Lower leg skin (tissue), 4 donors: ENCODE data around the gene TRPV2. TPM values are rescaled to one million over a fixed set of nuclear protein-coding genes. Genes with fewer than 3 reads are reported as not detected.

Experiments
- DNase-seq, 2 donors: peaks; one replicate each; pipeline ENCODE4 v3.0.0-alpha.2; 2019; ENCODE audit warnings: low spot score in 2 of 2
- H3K4me3 ChIP-seq: fragments of 200-600 bp; sonication (generic); 2 replicates; pipeline ENCODE4 v1.5.1; 2017; ENCODE audit warnings: mild to moderate bottlenecking, low read depth; ENCODE audit not compliant: poor library complexity, severe bottlenecking
- POLR2A ChIP-seq, 2 donors: fragments of 450-650 bp; IDR thresholded peaks; one replicate each; pipeline ENCODE4 v1.6.1; 2016 to 2017; ENCODE audit warnings: antibody characterized with exemption in 2 of 2, mild to moderate bottlenecking in 1 of 2, moderate library complexity in 1 of 2
- WGBS, 2 donors: methylation state at CpG; one replicate each; pipeline ENCODE4 v1.1.5; 2018; 5-methylcytosine and 5-hydroxymethylcytosine counted together
- intact Hi-C: fragments of 100-400 bp; cut with DNase I; formaldehyde crosslinking; loops from one replicate; pipeline ENCODE4 v1.15.0; 2023; ENCODE audit warnings: low total_unique reads
- total RNA-seq, 4 donors: library from RNA; depleted of rRNA; stranded (reverse); fragments of >200 nt; gene quantifications; one replicate each; pipeline ENCODE4 v1.1.0, GENCODE V29; 2016
- TF ChIP-seq, protein P1 (sequence below), 3 donors: fragments of 450-650 bp; IDR thresholded peaks; one replicate each; pipeline ENCODE4 v1.5.1; 2016; ENCODE audit warnings: antibody characterized with exemption in 3 of 3, mild to moderate bottlenecking in 3 of 3, moderate library complexity in 2 of 3

TRPV2 gene
- total RNA-seq, 4 donors from 2014 or later: 3.3 to 8.9 (median 6.9) TPM

DNA sequence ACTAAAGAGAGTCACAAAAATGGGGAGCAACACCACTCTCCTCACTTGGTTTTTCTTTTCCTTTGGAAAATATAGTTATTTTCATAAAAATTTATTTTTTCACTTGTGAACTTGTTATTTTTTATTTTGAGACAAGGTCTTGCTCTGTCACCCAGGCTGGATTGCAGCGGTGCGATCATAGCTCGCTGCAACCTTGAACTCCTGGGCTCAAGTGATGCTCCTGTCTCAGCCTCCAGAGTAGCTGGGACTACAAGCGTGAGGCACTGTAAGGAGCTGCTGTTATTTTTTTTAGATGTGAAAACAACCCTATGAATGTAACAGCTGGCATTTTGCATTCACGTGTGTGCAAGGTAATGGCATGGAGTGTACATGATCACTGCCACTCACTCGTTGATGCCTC lies 51.7 kb downstream of the TRPV2 start:
- H3K4me3 ChIP-seq: no peak overlapping the region
- intact Hi-C loops: no loop called here
- no peak for DNase-seq
- 94 to 98% methylated on average over 6 of the region's 6 CpGs for WGBS, 2 donors
- TF ChIP-seq, protein P1, sequence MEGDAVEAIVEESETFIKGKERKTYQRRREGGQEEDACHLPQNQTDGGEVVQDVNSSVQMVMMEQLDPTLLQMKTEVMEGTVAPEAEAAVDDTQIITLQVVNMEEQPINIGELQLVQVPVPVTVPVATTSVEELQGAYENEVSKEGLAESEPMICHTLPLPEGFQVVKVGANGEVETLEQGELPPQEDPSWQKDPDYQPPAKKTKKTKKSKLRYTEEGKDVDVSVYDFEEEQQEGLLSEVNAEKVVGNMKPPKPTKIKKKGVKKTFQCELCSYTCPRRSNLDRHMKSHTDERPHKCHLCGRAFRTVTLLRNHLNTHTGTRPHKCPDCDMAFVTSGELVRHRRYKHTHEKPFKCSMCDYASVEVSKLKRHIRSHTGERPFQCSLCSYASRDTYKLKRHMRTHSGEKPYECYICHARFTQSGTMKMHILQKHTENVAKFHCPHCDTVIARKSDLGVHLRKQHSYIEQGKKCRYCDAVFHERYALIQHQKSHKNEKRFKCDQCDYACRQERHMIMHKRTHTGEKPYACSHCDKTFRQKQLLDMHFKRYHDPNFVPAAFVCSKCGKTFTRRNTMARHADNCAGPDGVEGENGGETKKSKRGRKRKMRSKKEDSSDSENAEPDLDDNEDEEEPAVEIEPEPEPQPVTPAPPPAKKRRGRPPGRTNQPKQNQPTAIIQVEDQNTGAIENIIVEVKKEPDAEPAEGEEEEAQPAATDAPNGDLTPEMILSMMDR (IDR thresholded peaks at IDR 0.05): no peak
- TF ChIP-seq POLR2A (IDR thresholded peaks at IDR 0.05): no peak

GRCh38 chr17:16467886-16468285 lies 52.5 kb downstream of the TRPV2 start:
- WGBS, 2 donors: 79 to 80% methylated on average over 3 of the region's 3 CpGs
- TF ChIP-seq, protein P1 (IDR thresholded peaks at IDR 0.05): no peak
- no peak for TF ChIP-seq POLR2A (IDR thresholded peaks at IDR 0.05)
- intact Hi-C loops: no loop called here
- H3K4me3 ChIP-seq: no peak overlapping the region
- no peak for DNase-seq

DNA sequence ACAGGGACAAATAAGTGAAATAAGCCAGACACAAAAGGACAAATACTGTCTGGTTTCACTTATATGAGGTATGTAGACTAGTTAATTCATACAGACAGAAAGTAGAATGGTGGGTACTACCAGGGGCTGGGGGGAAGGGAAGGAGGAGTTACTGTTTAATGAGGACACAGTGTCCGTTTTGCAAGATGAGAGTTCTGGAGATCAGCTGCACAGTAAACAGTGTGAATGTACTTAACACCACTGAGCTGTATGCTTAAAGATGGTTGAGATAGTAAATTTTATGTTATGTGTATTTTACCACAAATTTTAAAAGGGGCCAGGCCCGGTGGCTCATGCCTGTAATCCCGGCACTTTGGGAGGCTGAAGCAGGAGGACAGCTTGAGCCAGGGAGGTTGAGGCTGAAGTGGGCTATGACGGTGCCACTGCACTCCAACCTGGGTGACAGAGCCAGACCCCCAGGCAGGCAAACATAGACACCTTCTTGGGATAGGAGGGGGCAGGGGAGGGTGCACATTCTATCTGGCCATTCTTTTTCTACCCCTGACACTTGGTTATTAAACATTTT lies 53.1 kb downstream of the TRPV2 start:
- DNase-seq: no peak
- WGBS, 2 donors: 88 to 91% methylated on average over 4 of the region's 4 CpGs
- H3K4me3 ChIP-seq: no peak overlapping the region
- intact Hi-C loops: no loop called here
- TF ChIP-seq POLR2A (IDR thresholded peaks at IDR 0.05): no peak
- TF ChIP-seq, protein P1 (IDR thresholded peaks at IDR 0.05): no peak

GRCh38 chr17:16470265-16470664 lies 54.9 kb downstream of the TRPV2 start:
- 51 to 55% methylated on average over 11 of the region's 11 CpGs for WGBS, 2 donors
- TF ChIP-seq POLR2A (IDR thresholded peaks at IDR 0.05): no peak
- TF ChIP-seq, protein P1 (IDR thresholded peaks at IDR 0.05): no peak
- intact Hi-C loops: no loop called here
- DNase-seq: no peak
- no peak overlapping the region for H3K4me3 ChIP-seq

- H3K4me3 ChIP-seq: no peak overlapping the region
- intact Hi-C loops: no loop called here
- WGBS, 2 donors: 82 to 87% methylated on average over 5 of the region's 5 CpGs
- TF ChIP-seq POLR2A (IDR thresholded peaks at IDR 0.05): no peak
- TF ChIP-seq, protein P1 (IDR thresholded peaks at IDR 0.05): no peak
- no peak for DNase-seq
These were observed 55.9 kb downstream of the TRPV2 start for GRCh38 chr17:16471295-16471694.

DNA sequence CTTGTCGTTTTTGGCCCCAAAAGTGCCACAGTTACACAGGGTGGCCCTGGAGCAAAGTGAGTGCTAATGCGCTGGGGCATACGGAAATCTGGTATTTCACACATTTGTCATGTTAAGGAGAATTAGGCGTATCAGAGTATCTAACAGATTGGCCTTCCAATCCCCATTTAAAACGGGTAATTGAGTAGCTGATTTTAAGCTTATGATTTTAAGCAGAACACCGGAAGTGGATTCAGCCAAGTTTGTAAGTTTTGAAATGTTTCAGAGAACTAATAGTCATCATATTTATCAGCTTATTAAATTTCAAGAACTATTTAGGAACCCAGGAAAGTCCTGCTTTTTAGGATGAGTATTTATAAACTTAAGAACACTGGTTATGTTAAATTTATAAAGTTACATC lies 57.2 kb downstream of the TRPV2 start:
- TF ChIP-seq POLR2A (IDR thresholded peaks at IDR 0.05): no peak
- TF ChIP-seq, protein P1 (IDR thresholded peaks at IDR 0.05): no peak
- intact Hi-C loops: no loop called here
- DNase-seq: no peak
- 71 to 74% methylated on average over 6 of the region's 6 CpGs for WGBS, 2 donors
- no peak overlapping the region for H3K4me3 ChIP-seq
